GM12891 (cell line): ENCODE results near the gene RCCD1.

ENCODE experiments used
- POLR2A ChIP-seq: IDR thresholded peaks from 2 replicates; pipeline ENCODE4 v1.6.1; 2011; ENCODE audit warnings: low read depth, low read length, control low read depth
- POLR2AphosphoS5 ChIP-seq: IDR thresholded peaks from 2 replicates; pipeline ENCODE4 v1.6.1; 2011; ENCODE audit warnings: low read depth, low read length, control low read depth
- POU2F2 ChIP-seq: IDR thresholded peaks from 2 replicates; pipeline ENCODE4 v1.6.1; 2011; ENCODE audit warnings: low read depth, mild to moderate bottlenecking, control low read depth, low read length, moderate library complexity

DNA sequence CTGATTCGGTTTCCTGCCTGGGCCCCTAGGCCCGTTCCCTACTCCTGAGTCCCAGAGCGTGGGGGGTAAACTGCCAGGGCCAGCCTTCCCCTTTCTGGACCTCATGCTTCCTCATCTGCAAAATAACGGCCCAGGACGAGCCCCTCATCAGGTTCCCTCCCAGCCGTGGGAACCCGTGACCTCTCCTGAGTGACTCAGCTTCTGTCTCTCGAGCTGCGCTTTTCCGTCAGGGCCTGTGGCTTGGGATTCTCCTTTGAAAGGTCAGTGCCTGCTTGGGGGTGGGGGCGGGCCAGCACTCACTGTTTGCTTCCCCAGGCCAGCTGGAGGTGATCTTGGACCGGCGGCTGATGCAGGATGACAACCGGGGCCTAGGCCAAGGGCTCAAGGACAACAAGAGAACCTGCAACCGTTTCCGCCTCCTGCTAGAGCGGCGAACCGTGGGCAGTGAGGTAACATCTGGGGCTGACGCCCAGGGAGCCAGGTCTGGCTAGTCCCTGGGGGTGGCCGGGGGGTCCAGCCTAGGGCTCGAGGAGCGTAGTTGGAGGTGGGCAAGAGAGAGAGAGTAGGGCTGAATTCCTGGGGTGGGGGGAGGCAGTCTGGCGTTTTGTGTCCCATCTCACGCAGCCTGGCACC, 38.8 kb upstream of the RCCD1 start:
- TF ChIP-seq POLR2A (no peak), POLR2AphosphoS5 (no peak), POU2F2 (no peak)
